Measurements from ENCODE around the gene GLIS1.

Gene GLIS1

DNA sequence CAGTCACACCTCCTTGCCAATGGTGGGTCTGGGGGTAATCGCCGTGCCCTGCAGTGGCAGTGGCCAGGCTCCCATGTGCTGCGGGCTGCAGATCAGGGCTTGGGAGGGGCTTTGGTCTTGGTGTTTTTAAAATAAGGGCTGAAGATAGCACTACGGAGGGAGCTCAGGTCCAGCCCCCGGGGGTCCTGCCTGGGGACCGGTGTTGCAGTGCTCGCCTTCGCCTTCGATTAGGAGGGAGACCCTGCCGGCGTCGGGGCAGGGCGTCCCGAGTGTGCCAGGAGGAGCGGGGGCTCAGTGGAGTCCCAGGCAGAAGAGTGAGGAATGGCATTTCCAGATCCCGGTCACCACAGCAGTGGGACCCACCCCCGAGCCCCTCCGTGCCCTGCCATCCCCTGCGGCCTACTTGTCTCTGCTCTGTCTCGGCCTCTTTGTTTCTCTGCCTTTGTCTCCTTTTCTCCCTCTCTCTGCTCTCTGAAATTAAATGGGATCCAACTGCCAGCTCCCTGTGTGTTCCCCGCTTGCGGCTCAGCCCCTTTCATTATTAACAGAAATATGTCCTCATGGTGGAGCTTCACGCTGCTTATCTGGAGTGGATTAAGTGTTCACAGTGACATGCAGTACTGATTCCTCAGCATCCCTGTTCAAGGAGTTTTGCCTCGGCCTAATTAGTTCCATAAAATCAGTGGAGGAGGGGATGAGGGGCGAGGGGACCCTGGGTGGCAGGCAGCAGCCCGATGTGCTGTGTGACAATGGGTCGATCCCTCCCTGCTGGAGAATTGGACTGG lies 235.3 kb downstream of the GLIS1 start:
- no peak overlapping the region for H3K4me3 ChIP-seq (ENCODE audit: low read depth, low read length)
- TF ChIP-seq, protein P1, sequence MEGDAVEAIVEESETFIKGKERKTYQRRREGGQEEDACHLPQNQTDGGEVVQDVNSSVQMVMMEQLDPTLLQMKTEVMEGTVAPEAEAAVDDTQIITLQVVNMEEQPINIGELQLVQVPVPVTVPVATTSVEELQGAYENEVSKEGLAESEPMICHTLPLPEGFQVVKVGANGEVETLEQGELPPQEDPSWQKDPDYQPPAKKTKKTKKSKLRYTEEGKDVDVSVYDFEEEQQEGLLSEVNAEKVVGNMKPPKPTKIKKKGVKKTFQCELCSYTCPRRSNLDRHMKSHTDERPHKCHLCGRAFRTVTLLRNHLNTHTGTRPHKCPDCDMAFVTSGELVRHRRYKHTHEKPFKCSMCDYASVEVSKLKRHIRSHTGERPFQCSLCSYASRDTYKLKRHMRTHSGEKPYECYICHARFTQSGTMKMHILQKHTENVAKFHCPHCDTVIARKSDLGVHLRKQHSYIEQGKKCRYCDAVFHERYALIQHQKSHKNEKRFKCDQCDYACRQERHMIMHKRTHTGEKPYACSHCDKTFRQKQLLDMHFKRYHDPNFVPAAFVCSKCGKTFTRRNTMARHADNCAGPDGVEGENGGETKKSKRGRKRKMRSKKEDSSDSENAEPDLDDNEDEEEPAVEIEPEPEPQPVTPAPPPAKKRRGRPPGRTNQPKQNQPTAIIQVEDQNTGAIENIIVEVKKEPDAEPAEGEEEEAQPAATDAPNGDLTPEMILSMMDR (IDR thresholded peaks at IDR 0.05; ENCODE audit: low read depth, low read length) = no peak

DNA sequence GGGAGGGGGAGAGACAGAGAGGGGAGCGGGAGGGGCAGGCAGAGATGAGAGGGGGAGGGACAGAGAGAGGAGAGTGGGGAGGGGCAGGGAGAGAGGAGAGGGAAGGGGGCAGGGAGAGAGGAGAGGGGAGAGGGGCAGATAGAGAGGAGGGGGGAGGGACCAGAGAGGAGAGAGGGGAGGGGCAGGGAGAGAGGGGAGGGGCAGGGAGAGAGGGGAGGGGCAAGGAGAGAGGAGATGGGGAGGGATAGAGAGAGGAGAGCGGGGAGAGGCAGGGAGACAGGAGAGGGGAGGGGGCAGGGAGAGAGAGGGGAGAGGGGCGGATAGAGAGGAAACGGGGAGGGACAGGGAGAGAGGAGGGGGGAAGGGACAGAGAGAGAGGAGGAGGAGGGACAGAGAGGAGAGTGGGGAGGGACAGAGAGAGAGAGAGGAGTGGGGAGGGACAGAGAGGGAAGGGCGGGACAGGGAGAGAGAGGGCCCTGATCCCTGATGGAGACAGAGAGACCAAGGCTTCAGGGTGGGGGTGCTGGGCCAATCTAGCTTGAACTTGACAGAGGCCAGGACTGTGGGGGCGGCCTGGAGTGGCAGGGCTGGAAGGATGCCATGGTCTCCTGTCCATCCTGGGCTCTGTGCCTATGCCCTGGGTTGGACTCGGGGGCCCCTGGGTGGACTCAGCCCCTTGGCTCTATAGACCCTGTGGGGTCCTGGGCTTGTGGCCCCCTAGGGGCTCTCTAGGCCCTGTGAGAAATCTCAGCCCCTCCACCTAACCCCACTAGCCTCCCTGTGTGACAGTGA lies 236.1 kb downstream of the GLIS1 start:
- TF ChIP-seq, protein P1 (IDR thresholded peaks at IDR 0.05; ENCODE audit: low read depth, low read length) = no peak
- H3K4me3 ChIP-seq (ENCODE audit: low read depth, low read length) = no peak overlapping the region

DNA sequence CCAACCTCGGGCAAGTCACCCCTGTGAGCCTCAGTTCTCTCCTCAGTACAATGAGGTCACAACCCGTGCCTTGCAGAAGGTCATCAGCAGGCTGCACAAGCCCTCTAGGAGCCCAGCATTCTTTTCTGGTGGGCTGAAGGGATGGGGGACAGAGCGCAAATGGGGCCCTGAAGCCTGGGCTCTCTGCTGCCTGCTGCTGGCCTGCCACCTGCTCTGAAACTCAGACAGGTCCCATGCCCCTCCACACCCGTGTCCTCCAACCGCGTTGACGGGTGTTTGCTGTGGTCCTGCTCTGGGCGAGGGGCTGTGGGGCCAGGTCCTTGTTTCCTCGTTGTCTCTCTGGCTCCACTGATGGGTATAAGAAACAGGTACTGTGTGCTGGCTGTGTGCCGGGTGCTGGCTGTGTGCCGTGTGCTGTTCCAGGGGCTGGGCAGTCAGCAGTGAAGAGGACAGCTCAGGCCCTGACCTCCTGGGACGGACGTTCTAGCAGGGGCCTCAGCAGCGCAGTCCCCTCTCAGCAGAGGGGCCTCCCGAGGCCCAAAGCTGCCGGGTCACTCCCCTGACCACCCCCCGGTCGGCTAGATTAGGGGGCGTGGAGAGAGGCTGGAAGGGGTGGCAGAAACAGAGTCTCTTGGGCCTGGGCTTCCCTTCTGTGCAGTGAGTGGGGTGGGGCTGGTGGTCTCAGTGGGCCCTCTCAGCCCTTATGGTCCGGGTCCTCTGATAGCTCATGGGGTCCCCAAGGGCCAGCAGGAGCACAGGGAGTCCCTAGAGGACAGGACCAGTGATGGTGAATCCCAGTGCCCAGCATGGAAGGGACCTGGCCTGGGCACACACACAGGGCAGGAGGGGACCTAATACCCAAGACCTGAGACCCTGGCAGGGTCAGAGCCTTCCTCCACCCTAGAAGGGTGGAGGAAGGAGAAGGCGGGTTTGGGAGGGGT lies 237.6 kb downstream of the GLIS1 start:
- TF ChIP-seq, protein P1 (IDR thresholded peaks at IDR 0.05; ENCODE audit: low read depth, low read length) = no peak
- no peak overlapping the region for H3K4me3 ChIP-seq (ENCODE audit: low read depth, low read length)

DNA sequence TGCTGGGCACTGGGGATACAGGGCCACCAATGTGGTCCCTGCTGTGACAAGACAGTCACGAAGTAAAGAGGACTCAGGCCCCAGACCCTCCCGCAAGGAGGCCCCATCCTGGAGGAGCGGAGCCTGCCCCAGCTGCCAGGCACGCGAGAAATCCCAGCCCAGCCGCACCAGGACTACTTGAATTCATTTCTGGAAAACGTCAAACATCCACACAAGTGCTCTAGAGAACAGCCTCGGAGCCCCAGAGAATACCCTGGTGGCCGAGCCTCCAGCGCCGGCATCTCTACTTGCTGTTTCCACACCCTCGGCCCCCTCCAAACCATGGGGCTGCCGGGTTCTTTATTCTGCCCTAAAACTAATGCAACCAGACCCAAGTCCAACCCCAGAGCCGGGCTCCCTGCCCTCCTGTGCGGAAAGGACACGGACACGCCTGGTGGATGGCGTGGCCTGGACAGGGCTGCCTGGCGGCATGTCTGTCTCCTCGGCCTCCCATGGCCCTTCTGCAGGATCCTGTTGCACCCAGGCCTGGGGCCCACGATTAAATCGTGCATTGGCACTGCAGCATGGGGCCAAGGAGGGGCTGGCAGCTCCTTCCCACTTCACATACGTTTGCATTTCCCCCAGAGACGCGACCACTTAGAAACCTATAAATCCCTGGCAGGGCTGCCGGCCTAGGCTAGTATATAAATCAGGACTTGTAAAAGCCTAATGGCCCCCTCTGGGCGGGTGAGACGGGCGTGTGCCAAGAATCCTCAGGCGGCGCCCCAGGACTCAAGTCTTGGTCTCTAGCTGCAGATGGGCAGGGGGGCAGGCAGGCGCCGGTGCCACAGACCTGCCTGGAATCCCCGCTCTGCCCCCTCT lies 238.5 kb downstream of the GLIS1 start:
- TF ChIP-seq, protein P1 (IDR thresholded peaks at IDR 0.05; ENCODE audit: low read depth, low read length) = no peak
- no peak overlapping the region for H3K4me3 ChIP-seq (ENCODE audit: low read depth, low read length)

DNA sequence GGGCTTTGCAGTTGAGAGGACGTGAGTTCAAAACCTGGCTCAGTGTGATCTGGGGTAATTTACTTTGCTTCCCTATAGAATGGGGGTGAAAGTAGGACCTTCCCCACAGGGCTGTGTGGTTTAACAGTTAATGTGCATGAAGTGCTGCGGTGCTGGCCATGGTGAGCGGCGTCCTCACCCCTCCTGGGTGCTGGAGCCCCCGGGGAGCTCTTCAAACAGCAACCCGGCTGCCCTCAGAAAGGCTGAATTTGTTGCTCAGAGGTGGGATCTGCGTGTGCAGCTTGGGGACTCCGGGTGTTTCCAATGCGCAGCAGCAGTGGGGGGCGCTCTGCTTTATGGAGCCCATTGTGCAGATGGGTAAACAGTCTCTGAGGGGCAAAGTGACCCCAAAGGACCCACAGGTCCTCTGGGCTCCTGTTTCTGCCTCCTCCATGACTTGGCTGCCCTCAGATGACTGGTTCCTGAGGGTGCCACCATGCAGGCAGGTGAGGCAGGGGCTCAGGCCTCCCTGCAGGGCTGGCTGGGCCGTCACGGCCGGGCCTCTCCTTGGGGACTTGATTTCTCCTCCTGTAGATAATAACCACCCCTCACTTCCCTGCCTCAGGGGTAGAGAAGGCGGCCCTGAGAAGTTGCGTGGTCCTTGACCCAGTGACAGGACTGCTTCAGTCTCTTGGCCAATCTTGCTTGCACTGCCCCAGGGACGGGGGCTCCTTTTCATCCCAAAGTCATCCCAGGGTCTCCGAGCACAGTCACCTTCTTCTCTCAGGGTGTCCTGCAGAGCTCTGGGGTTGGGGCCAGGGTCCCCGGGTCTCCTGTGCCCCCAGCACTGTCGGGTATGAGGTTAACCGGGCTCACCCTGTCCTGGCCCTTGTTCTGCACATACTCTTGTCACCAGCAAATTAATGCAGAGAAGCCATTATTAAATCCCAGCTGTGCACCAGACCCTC lies 239.4 kb downstream of the GLIS1 start:
- H3K4me3 ChIP-seq (ENCODE audit: low read depth, low read length) = no peak overlapping the region
- TF ChIP-seq, protein P1 (IDR thresholded peaks at IDR 0.05; ENCODE audit: low read depth, low read length) = no peak

Measured in WI38 (cell line).